Stimulated activated CD4-positive, alpha-beta T cell treated with anti-CD3 and anti-CD28 coated beads, TNF-alpha, amount 100 ng/mL, for 24 hours (primary cell): ENCODE results near the gene ARL6.

Experiments used
- DNase-seq, 3 experiments: peaks; one replicate each; pipeline ENCODE4 v3.0.0-alpha.2; 2020; ENCODE audit warnings: low read depth in 3 of 3

Gene ARL6

GRCh38 chr3:97764407-97765238 lies at the start of gene ARL6:
ARL6 (plus strand) TSS chr3:97764758; CDS start chr3:97768108, 3,350 bp downstream.
- DNase-seq, result peak; percentile 56 to 68 (median 62)

GRCh38 chr3:97719156-97719821 lies 45.3 kb upstream of the ARL6 start:
- DNase-seq, result peak; percentile 20 to 51 (median 31)

- DNase-seq, result no peak
Measured at GRCh38 chr3:97720417-97720816, 44.1 kb upstream of the ARL6 start.

GRCh38 chr3:97721446-97721845 lies 43.1 kb upstream of the ARL6 start:
- DNase-seq, result no peak

- DNase-seq, result no peak
Measured at GRCh38 chr3:97736928-97737327, 27.6 kb upstream of the ARL6 start.

- DNase-seq, result no peak
Measured at GRCh38 chr3:97738761-97739160, 25.8 kb upstream of the ARL6 start.

- no peak for DNase-seq
Measured at GRCh38 chr3:97742036-97742435, 22.5 kb upstream of the ARL6 start.

- DNase-seq, result no peak
Measured at GRCh38 chr3:97744289-97744688, 20.3 kb upstream of the ARL6 start.

GRCh38 chr3:97763586-97764406 lies 762 bp upstream of the ARL6 start:
- no peak for DNase-seq

GRCh38 chr3:97765336-97765735 lies 778 bp downstream of the ARL6 start:
- DNase-seq, result no peak

- DNase-seq, result no peak
Measured at GRCh38 chr3:97772926-97773325, 8.4 kb downstream of the ARL6 start.

- no peak for DNase-seq
Measured at GRCh38 chr3:97778152-97778551, 13.6 kb downstream of the ARL6 start.

GRCh38 chr3:97793420-97794019 lies 29.0 kb downstream of the ARL6 start:
- no peak for DNase-seq

- DNase-seq, result no peak
Measured at GRCh38 chr3:97795951-97796350, 31.4 kb downstream of the ARL6 start.

GRCh38 chr3:97804471-97804870 lies 39.9 kb downstream of the ARL6 start:
- DNase-seq, result no peak

- DNase-seq, result no peak
Measured at GRCh38 chr3:97810779-97811390, 46.3 kb downstream of the ARL6 start.

GRCh38 chr3:97815149-97815917 lies 50.8 kb downstream of the ARL6 start:
- DNase-seq, result peak in 2 of 3 experiments; percentile 9 to 22

- no peak for DNase-seq
Measured at GRCh38 chr3:97816811-97817210, 52.3 kb downstream of the ARL6 start.

- DNase-seq, result no peak
Measured at GRCh38 chr3:97817965-97818364, 53.4 kb downstream of the ARL6 start.

GRCh38 chr3:97820780-97821179 lies 56.2 kb downstream of the ARL6 start:
- no peak for DNase-seq
